AG10803 (cell line): ENCODE measurements around the gene CHN2.

Experiments
- DNase-seq: peaks from one replicate; pipeline ENCODE4 v3.0.0; 2010; ENCODE audit warnings: low read depth
- H3K4me3 ChIP-seq: 2 replicates; pipeline ENCODE4 v1.5.1; 2011; ENCODE audit warnings: mild to moderate bottlenecking, low read length, control low read depth
- TF ChIP-seq, protein P1 (sequence below): conservative IDR thresholded peaks from 2 replicates; pipeline ENCODE4 v1.5.1; 2011; ENCODE audit warnings: mild to moderate bottlenecking, low read length, control low read depth, inconsistent platforms

The CHN2 gene

GRCh38 chr7:29391262-29391661 is 196.7 kb downstream of the CHN2 start:
- no peak for DNase-seq
- H3K4me3 ChIP-seq = no peak overlapping the region
- TF ChIP-seq, protein P1, sequence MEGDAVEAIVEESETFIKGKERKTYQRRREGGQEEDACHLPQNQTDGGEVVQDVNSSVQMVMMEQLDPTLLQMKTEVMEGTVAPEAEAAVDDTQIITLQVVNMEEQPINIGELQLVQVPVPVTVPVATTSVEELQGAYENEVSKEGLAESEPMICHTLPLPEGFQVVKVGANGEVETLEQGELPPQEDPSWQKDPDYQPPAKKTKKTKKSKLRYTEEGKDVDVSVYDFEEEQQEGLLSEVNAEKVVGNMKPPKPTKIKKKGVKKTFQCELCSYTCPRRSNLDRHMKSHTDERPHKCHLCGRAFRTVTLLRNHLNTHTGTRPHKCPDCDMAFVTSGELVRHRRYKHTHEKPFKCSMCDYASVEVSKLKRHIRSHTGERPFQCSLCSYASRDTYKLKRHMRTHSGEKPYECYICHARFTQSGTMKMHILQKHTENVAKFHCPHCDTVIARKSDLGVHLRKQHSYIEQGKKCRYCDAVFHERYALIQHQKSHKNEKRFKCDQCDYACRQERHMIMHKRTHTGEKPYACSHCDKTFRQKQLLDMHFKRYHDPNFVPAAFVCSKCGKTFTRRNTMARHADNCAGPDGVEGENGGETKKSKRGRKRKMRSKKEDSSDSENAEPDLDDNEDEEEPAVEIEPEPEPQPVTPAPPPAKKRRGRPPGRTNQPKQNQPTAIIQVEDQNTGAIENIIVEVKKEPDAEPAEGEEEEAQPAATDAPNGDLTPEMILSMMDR = no peak

- DNase-seq = no peak
- no peak overlapping the region for H3K4me3 ChIP-seq
- TF ChIP-seq, protein P1 = no peak
Observed at GRCh38 chr7:29394321-29394720, 199.7 kb downstream of the CHN2 start.

DNA sequence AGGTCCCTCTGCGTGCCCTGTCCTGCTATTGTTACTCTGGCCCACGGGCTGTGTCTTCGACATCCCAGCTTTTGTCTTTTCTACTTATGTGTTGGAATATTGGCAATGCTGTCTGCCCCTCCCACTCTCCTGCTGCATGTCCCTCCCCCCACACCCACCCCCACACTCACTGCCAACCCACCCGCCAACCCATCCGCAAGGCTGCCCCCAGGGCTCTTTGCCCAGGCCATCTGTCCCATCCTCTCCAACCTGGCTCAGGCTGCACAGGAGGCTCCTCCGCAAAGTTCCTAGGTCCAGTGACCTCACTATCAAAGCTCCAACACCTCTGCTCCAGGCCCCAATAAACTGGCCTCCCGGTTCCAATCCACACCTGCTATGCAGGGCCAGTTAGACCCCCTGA is 202.0 kb downstream of the CHN2 start:
- no peak for DNase-seq
- H3K4me3 ChIP-seq = no peak overlapping the region
- TF ChIP-seq, protein P1 = no peak

- TF ChIP-seq, protein P1 = no peak
- no peak for DNase-seq
Observed at GRCh38 chr7:29397398-29397797, 202.8 kb downstream of the CHN2 start.

GRCh38 chr7:29398011-29398410 is 203.4 kb downstream of the CHN2 start:
- TF ChIP-seq, protein P1 = no peak
- DNase-seq = no peak
- H3K4me3 ChIP-seq = no peak overlapping the region

More at GRCh38 chr7:29397398-29397797, 202.8 kb downstream of the CHN2 start:
- H3K4me3 ChIP-seq = no peak overlapping the region

DNA sequence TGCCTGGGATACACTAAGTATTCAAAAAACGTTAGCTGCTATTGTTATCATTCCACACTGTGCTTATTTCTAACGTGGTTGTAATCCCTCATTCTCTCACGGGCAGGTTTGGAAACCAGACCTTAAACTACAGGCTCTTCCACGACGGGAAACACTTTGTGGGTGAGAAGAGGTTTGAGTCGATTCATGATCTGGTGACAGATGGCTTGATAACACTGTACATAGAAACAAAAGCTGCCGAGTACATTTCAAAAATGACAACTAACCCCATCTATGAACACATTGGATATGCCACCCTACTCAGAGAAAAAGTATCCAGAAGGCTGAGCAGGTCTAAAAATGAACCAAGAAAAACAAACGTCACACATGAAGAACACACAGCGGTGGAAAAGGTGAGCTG is 205.9 kb downstream of the CHN2 start:
- TF ChIP-seq, protein P1 = no peak
- DNase-seq = no peak
- H3K4me3 ChIP-seq = no peak overlapping the region

DNA sequence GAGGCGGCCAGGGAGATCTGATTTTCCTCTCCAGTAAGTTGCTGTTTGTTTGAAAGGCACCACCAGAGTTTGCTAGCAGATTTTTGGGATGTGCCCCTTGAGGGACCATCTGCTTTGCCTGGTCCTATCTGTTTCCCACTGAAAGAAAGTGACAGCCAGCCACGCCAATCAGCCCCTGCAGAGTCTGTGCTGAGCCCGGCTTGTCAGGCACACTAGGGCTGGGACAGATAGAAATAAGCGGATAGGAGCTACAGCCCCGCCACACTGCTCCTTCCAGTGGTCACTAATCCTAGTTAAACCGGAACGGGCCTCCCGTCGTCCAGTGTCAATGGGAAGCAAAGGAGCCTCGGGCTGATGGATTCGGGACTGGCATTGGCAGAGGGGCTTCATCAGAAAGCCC is 207.2 kb downstream of the CHN2 start:
- TF ChIP-seq, protein P1 = no peak
- DNase-seq = no peak
- H3K4me3 ChIP-seq = no peak overlapping the region
